Activated B cell treated with CpG ODN at 0.5 μM for 24 hours (primary cell): ENCODE measurements around the gene MYL4. TPM values are rescaled to one million over a fixed set of nuclear protein-coding genes. Genes with fewer than 3 reads are reported as not detected.
"Not testable (repeated sequence)": the region's sequence is repeated elsewhere in the genome, so short reads cannot be mapped to it uniquely, and the experiment has no call there.

Experiments used
- ATAC-seq: fragments of 200-7000 bp; cut with Tn5 transposase; one replicate; pipeline ENCODE4 v1.10.0; 2021; ENCODE audit warnings: low read depth, mild to moderate bottlenecking, moderate library complexity
- CTCF ChIA-PET: fragments of 350-600 bp; sonication (Branson Sonifier 250); formaldehyde crosslinking; loops from one replicate; lab custom pipeline; 2021; ENCODE audit warnings: antibody characterized with exemption; lab: Charles Lee
- POLR2A ChIA-PET: fragments of 350-600 bp; sonication (Branson Sonifier 250); formaldehyde crosslinking; loops from one replicate; lab custom pipeline; 2021; ENCODE audit warnings: antibody characterized with exemption; lab: Charles Lee
- DNase-seq: peaks from one replicate; pipeline ENCODE4 v3.0.0; 2022
- H3K27ac Mint-ChIP-seq: one replicate; pipeline ENCODE4 v1.8.0; 2020; ENCODE audit warnings: mixed read lengths
- H3K27me3 Mint-ChIP-seq: one replicate; pipeline ENCODE4 v1.8.0; 2021; ENCODE audit warnings: mixed read lengths
- H3K36me3 Mint-ChIP-seq: one replicate; pipeline ENCODE4 v1.8.0; 2021; ENCODE audit warnings: low read depth, mixed read lengths
- H3K4me1 Mint-ChIP-seq: one replicate; pipeline ENCODE4 v1.8.0; 2021; ENCODE audit warnings: mixed read lengths
- H3K4me3 Mint-ChIP-seq: one replicate; pipeline ENCODE4 v1.8.0; 2020; ENCODE audit warnings: mild to moderate bottlenecking, mixed read lengths
- H3K9me3 Mint-ChIP-seq: one replicate; pipeline ENCODE4 v1.8.0; 2020; ENCODE audit warnings: mixed read lengths
- intact Hi-C: fragments of 100-400 bp; cut with micrococcal nuclease; formaldehyde crosslinking; loops from one replicate; pipeline ENCODE4 v1.15.1; 2024
- total RNA-seq: library from RNA; stranded (reverse); gene quantifications from 2 replicates; pipeline ENCODE4 v1.2.3, GENCODE V29; 2022
- TF ChIP-seq, protein P1 (sequence below): fragments of 200-600 bp; IDR thresholded peaks from one replicate; pipeline ENCODE4 v1.8.0; 2022; ENCODE audit warnings: antibody characterized with exemption, mild to moderate bottlenecking

MYL4 gene
- total RNA-seq, 1 donor from 2014 or later, result not detected

DNA sequence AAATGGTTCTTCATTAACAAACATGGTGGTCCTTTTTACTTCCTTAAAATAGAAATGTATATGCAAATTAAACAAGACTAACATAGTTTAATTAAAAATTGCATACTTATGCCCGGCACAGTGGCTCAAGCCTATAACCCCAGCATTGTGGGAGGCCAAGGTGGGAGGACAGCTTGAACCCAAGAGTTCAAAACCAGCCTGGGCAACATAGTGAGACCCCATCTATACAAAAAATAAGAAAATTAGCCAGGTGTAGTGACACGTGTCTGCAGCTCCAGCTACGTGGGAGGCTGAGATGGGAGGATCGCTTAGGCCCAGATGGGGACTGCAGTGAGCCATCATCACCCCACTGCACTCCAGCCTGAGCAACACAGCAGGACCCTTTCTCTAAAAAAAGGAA lies 38.4 kb upstream of the MYL4 start:
- no peak for DNase-seq
- CTCF ChIA-PET, result no interaction called here
- POLR2A ChIA-PET, result interaction anchor here (0.6 kb wide), 2 partner anchors 45 to 196 kb away, joined by 6 to 11 read pairs; no protein-coding TSS in a partner anchor
- Mint-ChIP-seq H3K27ac (no peak overlapping the region), H3K9me3 (no peaks in the 10 kb centered on the region), H3K36me3 (peaks cover 68% of the 10 kb centered on the region), H3K27me3 (no peaks in the 10 kb centered on the region), H3K4me1 (peaks cover 24% of the 10 kb centered on the region), H3K4me3 (no peak overlapping the region)
- ATAC-seq, result no peak
- TF ChIP-seq, protein P1, sequence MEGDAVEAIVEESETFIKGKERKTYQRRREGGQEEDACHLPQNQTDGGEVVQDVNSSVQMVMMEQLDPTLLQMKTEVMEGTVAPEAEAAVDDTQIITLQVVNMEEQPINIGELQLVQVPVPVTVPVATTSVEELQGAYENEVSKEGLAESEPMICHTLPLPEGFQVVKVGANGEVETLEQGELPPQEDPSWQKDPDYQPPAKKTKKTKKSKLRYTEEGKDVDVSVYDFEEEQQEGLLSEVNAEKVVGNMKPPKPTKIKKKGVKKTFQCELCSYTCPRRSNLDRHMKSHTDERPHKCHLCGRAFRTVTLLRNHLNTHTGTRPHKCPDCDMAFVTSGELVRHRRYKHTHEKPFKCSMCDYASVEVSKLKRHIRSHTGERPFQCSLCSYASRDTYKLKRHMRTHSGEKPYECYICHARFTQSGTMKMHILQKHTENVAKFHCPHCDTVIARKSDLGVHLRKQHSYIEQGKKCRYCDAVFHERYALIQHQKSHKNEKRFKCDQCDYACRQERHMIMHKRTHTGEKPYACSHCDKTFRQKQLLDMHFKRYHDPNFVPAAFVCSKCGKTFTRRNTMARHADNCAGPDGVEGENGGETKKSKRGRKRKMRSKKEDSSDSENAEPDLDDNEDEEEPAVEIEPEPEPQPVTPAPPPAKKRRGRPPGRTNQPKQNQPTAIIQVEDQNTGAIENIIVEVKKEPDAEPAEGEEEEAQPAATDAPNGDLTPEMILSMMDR, result no peak
- intact Hi-C loops, result loop anchor here (5.0 kb wide), 1 partner anchor 37 kb away; the partner anchor contains the start of gene MYL4

- POLR2A ChIA-PET, result interaction anchor here (0.5 kb wide), 1 partner anchor 1337 kb away, joined by 9 read pairs; no protein-coding TSS in a partner anchor
- H3K27ac Mint-ChIP-seq, result no peak overlapping the region
- intact Hi-C loops, result loop anchor here (5.0 kb wide), 1 partner anchor 34 kb away; the partner anchor contains the start of gene MYL4
- DNase-seq, result no peak
- no peaks in the 10 kb centered on the region for H3K27me3 Mint-ChIP-seq
- ATAC-seq, result no peak
- peaks cover 64% of the 10 kb centered on the region for H3K36me3 Mint-ChIP-seq
- no peaks in the 10 kb centered on the region for H3K9me3 Mint-ChIP-seq
- TF ChIP-seq, protein P1, result no peak
- no peak overlapping the region for H3K4me3 Mint-ChIP-seq
- peaks cover 32% of the 10 kb centered on the region for H3K4me1 Mint-ChIP-seq
- CTCF ChIA-PET, result no interaction called here
Observed at GRCh38 chr17:47172696-47173565, 36.2 kb upstream of the MYL4 start.

GRCh38 chr17:47174823-47175222 lies 34.3 kb upstream of the MYL4 start:
- H3K27me3 Mint-ChIP-seq, DNase-seq, H3K4me3 Mint-ChIP-seq, POLR2A ChIA-PET, H3K9me3 Mint-ChIP-seq, H3K27ac Mint-ChIP-seq, CTCF ChIA-PET, ATAC-seq: not testable (repeated sequence)
- peaks cover 59% of the 10 kb centered on the region for H3K36me3 Mint-ChIP-seq
- intact Hi-C loops, result loop anchor here (5.0 kb wide), 1 partner anchor 32 kb away; the partner anchor contains the start of gene MYL4
- H3K4me1 Mint-ChIP-seq, result peaks cover 34% of the 10 kb centered on the region

DNA sequence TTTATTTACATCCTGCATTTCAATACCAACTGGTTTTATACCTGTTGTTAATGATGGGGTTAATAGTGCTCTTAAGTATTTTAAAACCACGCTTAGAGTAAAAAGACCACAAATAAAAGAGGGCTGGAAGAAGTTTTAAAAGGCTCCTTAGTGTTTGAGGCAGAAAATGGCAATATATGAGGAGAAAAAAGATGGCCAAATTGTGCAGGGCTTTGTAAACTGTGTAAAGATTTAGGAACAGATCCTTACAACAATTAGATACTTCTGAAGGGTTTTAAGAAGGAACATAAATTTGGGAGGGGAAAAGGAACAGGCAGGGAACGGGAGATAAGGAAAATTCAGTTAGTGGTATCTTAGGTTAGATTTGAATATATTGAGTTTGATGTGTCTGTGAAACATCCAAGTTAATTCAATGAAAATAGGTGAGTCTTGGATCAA lies 32.7 kb upstream of the MYL4 start:
- intact Hi-C loops, result no loop called here

GRCh38 chr17:47177261-47177660 lies 31.9 kb upstream of the MYL4 start:
- H3K27me3 Mint-ChIP-seq, result no peaks in the 10 kb centered on the region
- TF ChIP-seq, protein P1, result no peak
- no peaks in the 10 kb centered on the region for H3K9me3 Mint-ChIP-seq
- H3K27ac Mint-ChIP-seq, result no peak overlapping the region
- DNase-seq (no peak), ATAC-seq (no peak)
- H3K36me3 Mint-ChIP-seq, result peaks cover 61% of the 10 kb centered on the region
- H3K4me3 Mint-ChIP-seq, result no peak overlapping the region
- POLR2A ChIA-PET, result interaction anchor here (0.6 to 1.8 kb wide), 3 partner anchors 11 to 28 kb away, joined by 3 to 4 read pairs (median 3); no protein-coding TSS in a partner anchor
- intact Hi-C loops, result no loop called here
- CTCF ChIA-PET, result no interaction called here
- peaks cover 34% of the 10 kb centered on the region for H3K4me1 Mint-ChIP-seq

More for the DNA sequence above, 32.7 kb upstream of the MYL4 start:
- peaks cover 57% of the 10 kb centered on the region for H3K36me3 Mint-ChIP-seq
- no peaks in the 10 kb centered on the region for H3K27me3 Mint-ChIP-seq
- H3K4me1 Mint-ChIP-seq, result peaks cover 27% of the 10 kb centered on the region
- ChIA-PET CTCF (no interaction called here), POLR2A (interaction anchor here (1.6 kb wide), 1 partner anchor 29 kb away, joined by 3 read pairs; no protein-coding TSS in a partner anchor)
- ATAC-seq, result no peak
- no peak overlapping the region for H3K4me3 Mint-ChIP-seq
- TF ChIP-seq, protein P1, result no peak
- H3K9me3 Mint-ChIP-seq, result no peaks in the 10 kb centered on the region
- no peak for DNase-seq
- H3K27ac Mint-ChIP-seq, result no peak overlapping the region
